H1 (cell line): ENCODE results near the gene BAIAP2. TPM values are rescaled to one million over a fixed set of nuclear protein-coding genes. Genes with fewer than 3 reads are reported as not detected.
A peak's percentile ranks its signal among the peaks of the same experiment; 100 is the strongest.

Experiments used
- CTCF ChIA-PET: fragments of 300-600 bp; sonication (Branson Sonifier 250); formaldehyde crosslinking; loops from one replicate; lab custom pipeline; 2021; ENCODE audit not compliant: partially characterized antibody; lab: Charles Lee
- POLR2A ChIA-PET: fragments of 300-600 bp; sonication (Branson Sonifier 250); formaldehyde crosslinking; loops from one replicate; lab custom pipeline; 2021; ENCODE audit warnings: inconsistent platforms; ENCODE audit not compliant: partially characterized antibody; lab: Charles Lee
- DNase-seq, 2 experiments: peaks; one replicate each; pipeline versions ENCODE4 v3.0.0 to v3.0.0-alpha.2; 2010 to 2022; ENCODE audit warnings: low spot score in 2 of 2, low read depth in 1 of 2, mixed read lengths in 1 of 2
- FAIRE-seq: peaks from 2 replicates; lab custom pipeline; 2011; peaks lifted over from hg19 to GRCh38; lab: Jason Lieb, UNC
- H2AFZ ChIP-seq: 2 replicates; pipeline ENCODE4 v1.8.1; 2012; ENCODE audit warnings: low read length, inconsistent platforms
- H2AK5ac ChIP-seq: 2 replicates; pipeline ENCODE4 v1.6.1; 2013; ENCODE audit warnings: low read depth, low read length
- H2BK120ac ChIP-seq: replicated peaks from 2 replicates; pipeline ENCODE3; 2013; ENCODE audit warnings: low read depth, low read length, inconsistent platforms
- H2BK12ac ChIP-seq: 2 replicates; pipeline ENCODE4 v1.6.1; 2013; ENCODE audit warnings: low read depth, low read length
- H2BK15ac ChIP-seq: 2 replicates; pipeline ENCODE4 v1.6.1; 2013; ENCODE audit warnings: low read length
- H2BK20ac ChIP-seq: 2 replicates; pipeline ENCODE4 v1.6.1; 2013; ENCODE audit warnings: low read length
- H2BK5ac ChIP-seq: 2 replicates; pipeline ENCODE4 v1.6.1; 2013; ENCODE audit warnings: low read depth, low read length
- H3K14ac ChIP-seq: 2 replicates; pipeline ENCODE4 v1.6.1; 2013; ENCODE audit warnings: inconsistent platforms; ENCODE audit not compliant: insufficient read length
- H3K18ac ChIP-seq: 2 replicates; pipeline ENCODE4 v1.6.1; 2013; ENCODE audit warnings: low read length; ENCODE audit errors: extremely low read depth
- H3K23ac ChIP-seq: 2 replicates; pipeline ENCODE4 v1.6.1; 2013; ENCODE audit warnings: inconsistent platforms; ENCODE audit not compliant: insufficient read length
- H3K23me2 ChIP-seq: 2 replicates; pipeline ENCODE4 v1.6.1; 2013; ENCODE audit warnings: low read depth, low read length
- H3K27ac ChIP-seq: 2 replicates; pipeline ENCODE4 v1.6.1; 2011; ENCODE audit warnings: low read depth, low read length, inconsistent platforms
- H3K27me3 ChIP-seq, 4 experiments: replicated peaks in 1 of 4; 1 replicate in 1 of 4; 2 replicates in 3 of 4; pipeline versions ENCODE4 v1.6.1 to v1.8.1; 2011 to 2013; ENCODE audit warnings: low read length in 3 of 4, mild to moderate bottlenecking in 3 of 4, inconsistent platforms in 2 of 4, mixed read lengths in 2 of 4, moderate library complexity in 1 of 4; ENCODE audit not compliant: control insufficient read depth in 3 of 4, insufficient read depth in 3 of 4; ENCODE audit errors: extremely low read depth in 1 of 4
- H3K36me3 ChIP-seq, 4 experiments: 2 replicates each; pipeline versions ENCODE4 v1.6.1 to v1.8.1; 2011 to 2013; ENCODE audit warnings: mild to moderate bottlenecking in 4 of 4, low read length in 3 of 4, moderate library complexity in 2 of 4, control low read depth in 1 of 4, inconsistent platforms in 1 of 4; ENCODE audit not compliant: insufficient read depth in 4 of 4, control insufficient read depth in 2 of 4
- H3K4ac ChIP-seq: replicated peaks from 2 replicates; pipeline ENCODE3; 2013; ENCODE audit warnings: low read length, low read depth, mixed read lengths, inconsistent platforms; ENCODE audit not compliant: insufficient read length
- H3K4me1 ChIP-seq, 4 experiments: replicated peaks in 1 of 4; 1 replicate in 1 of 4; 2 replicates in 3 of 4; pipeline versions ENCODE4 v1.6.1 to v1.8.1; 2011 to 2013; ENCODE audit warnings: low read length in 3 of 4, inconsistent platforms in 2 of 4, mixed read lengths in 1 of 4; ENCODE audit not compliant: insufficient read depth in 4 of 4, control insufficient read depth in 3 of 4
- H3K4me2 ChIP-seq, 2 experiments: 2 replicates each; pipeline versions ENCODE4 v1.6.1 to v1.8.1; 2011 to 2013; ENCODE audit warnings: low read depth in 2 of 2, low read length in 2 of 2, control low read depth in 1 of 2, inconsistent platforms in 1 of 2, mild to moderate bottlenecking in 1 of 2; ENCODE audit not compliant: insufficient read depth in 1 of 2
- H3K4me3 ChIP-seq, 4 experiments: fragments of 200-600, 300-600 bp in 1 of 4; sonication (generic), shearing (Covaris generic), sonication (Bioruptor Twin) in 1 of 4; 2 replicates each; pipeline versions ENCODE4 v1.5.1 to v1.8.1; 2011 to 2016; ENCODE audit warnings: low read length in 4 of 4, low read depth in 3 of 4, control low read depth in 2 of 4, inconsistent platforms in 2 of 4, mild to moderate bottlenecking in 2 of 4, mixed read lengths in 1 of 4, moderate library complexity in 1 of 4; ENCODE audit not compliant: insufficient read depth in 2 of 4; ENCODE audit errors: extremely low read depth in 1 of 4
- H3K56ac ChIP-seq: replicated peaks from 2 replicates; pipeline ENCODE3; 2013; ENCODE audit warnings: low read depth, mild to moderate bottlenecking, mixed read lengths, low read length, inconsistent platforms; ENCODE audit not compliant: insufficient read length
- H3K79me1 ChIP-seq: 2 replicates; pipeline ENCODE4 v1.6.1; 2013; ENCODE audit warnings: low read depth, low read length, control low read depth
- H3K79me2 ChIP-seq, 2 experiments: 2 replicates each; pipeline versions ENCODE4 v1.6.1 to v1.8.1; 2012 to 2013; ENCODE audit warnings: low read length in 2 of 2, mild to moderate bottlenecking in 2 of 2, inconsistent platforms in 1 of 2; ENCODE audit not compliant: insufficient read depth in 2 of 2, control insufficient read depth in 1 of 2
- H3K9ac ChIP-seq, 4 experiments: replicated peaks in 1 of 4; 1 replicate in 1 of 4; 2 replicates in 3 of 4; pipeline versions ENCODE4 v1.6.1 to v1.8.1; 2011 to 2013; ENCODE audit warnings: low read depth in 3 of 4, low read length in 3 of 4, control low read depth in 2 of 4, mild to moderate bottlenecking in 2 of 4, moderate library complexity in 2 of 4, inconsistent platforms in 1 of 4; ENCODE audit errors: extremely low read depth in 1 of 4
- H3K9me3 ChIP-seq, 2 experiments: 2 replicates each; pipeline versions ENCODE4 v1.6.1 to v1.8.1; 2012 to 2013; ENCODE audit warnings: mild to moderate bottlenecking in 2 of 2, moderate library complexity in 2 of 2, control low read depth in 1 of 2, inconsistent platforms in 1 of 2, low read depth in 1 of 2, low read length in 1 of 2, mixed read lengths in 1 of 2; ENCODE audit not compliant: insufficient read depth in 2 of 2
- H4K20me1 ChIP-seq, 2 experiments: replicated peaks in 1 of 2; 2 replicates each; pipeline versions ENCODE3 to v1.8.1; 2011 to 2013; ENCODE audit warnings: inconsistent platforms in 2 of 2, low read length in 2 of 2, mild to moderate bottlenecking in 1 of 2; ENCODE audit not compliant: insufficient read depth in 2 of 2, control insufficient read depth in 1 of 2
- H4K5ac ChIP-seq: 2 replicates; pipeline ENCODE4 v1.6.1; 2013; ENCODE audit warnings: low read length, low read depth, mixed read lengths, inconsistent platforms; ENCODE audit not compliant: insufficient read length
- H4K8ac ChIP-seq: 2 replicates; pipeline ENCODE4 v1.8.0; 2013; ENCODE audit warnings: mild to moderate bottlenecking, moderate library complexity, low read length, inconsistent platforms; ENCODE audit not compliant: insufficient read depth; ENCODE audit errors: extremely low read depth
- H4K91ac ChIP-seq: replicated peaks from 2 replicates; pipeline ENCODE3; 2013; ENCODE audit warnings: low read length, mixed read lengths, inconsistent platforms; ENCODE audit not compliant: insufficient read length
- BACH1 ChIP-seq: IDR thresholded peaks from 2 replicates; pipeline ENCODE4 v1.6.1; 2012; ENCODE audit warnings: low read length, improper control_type of control experiment
- BRCA1 ChIP-seq: IDR thresholded peaks from 2 replicates; pipeline ENCODE4 v1.6.1; 2012; ENCODE audit warnings: low read depth, low read length, improper control_type of control experiment
- MAX ChIP-seq: IDR thresholded peaks from 2 replicates; pipeline ENCODE4 v1.6.1; 2012; ENCODE audit warnings: inconsistent platforms
- NRF1 ChIP-seq: IDR thresholded peaks from 2 replicates; pipeline ENCODE4 v1.6.1; 2011; ENCODE audit warnings: mild to moderate bottlenecking, low read depth, low read length, improper control_type of control experiment
- RAD21 ChIP-seq, 2 experiments: IDR thresholded peaks in 1 of 2; conservative IDR thresholded peaks in 1 of 2; 2 replicates each; pipeline ENCODE4 v1.6.1; 2011; ENCODE audit warnings: low read depth in 2 of 2, low read length in 2 of 2, improper control_type of control experiment in 1 of 2, inconsistent platforms in 1 of 2, mild to moderate bottlenecking in 1 of 2, moderate library complexity in 1 of 2
- WGBS, 2 experiments: shearing (Covaris generic) in 1 of 2; methylation state at CpG; one replicate each; pipeline versions ENCODE4 v1.1.6 to v1.1.7; 2013 to 2015; ENCODE audit warnings: low lambda C conversion rate in 2 of 2, mixed read lengths in 2 of 2, inconsistent platforms in 1 of 2, low coverage in 1 of 2, missing lambda C conversion rate in 1 of 2; ENCODE audit not compliant: insufficient replicate concordance in 2 of 2, insufficient coverage in 1 of 2, insufficient read length in 1 of 2; ENCODE audit errors: extremely low coverage in 1 of 2, missing lambda C conversion rate in 1 of 2; 5-methylcytosine and 5-hydroxymethylcytosine counted together
- polyA plus RNA-seq, 7 experiments: library from polyadenylated mRNA; depleted of rRNA in 3 of 7; stranded (reverse) in 5 of 7; unstranded in 2 of 7; fragments of >200 nt in 5 of 7; fragments of 200-250 nt in 2 of 7; gene quantifications; 1 replicate in 5 of 7; 2 replicates in 1 of 7; 4 replicates in 1 of 7; pipeline versions ENCODE4 v1.2.1 to v1.2.3, GENCODE V29; 2011 to 2013; ENCODE audit warnings: missing spikeins in 2 of 7, mixed read lengths in 2 of 7
- total RNA-seq: library from RNA; stranded (reverse); fragmentation: NEBNext Ultra II Directional; extraction: Animal tissue kit (Norgen Biotek cat#: 25700); gene quantifications from 2 replicates; pipeline ENCODE4 v1.2.1, GENCODE V29; 2021

The BAIAP2 gene
- total and polyA plus RNA-seq, 2 of the 8 experiments (the other 6 are each of a cell fraction or from before 2014, with no cell fraction given) = 10.0 to 22.8 TPM

GRCh38 chr17:81130385-81131361, 95.7 kb downstream of the BAIAP2 start:
- ChIA-PET CTCF (interaction anchor here (0.7 to 1.8 kb wide), 24 partner anchors 9 to 107 kb away, joined by 3 to 8 read pairs (median 3); no protein-coding TSS in a partner anchor), POLR2A (interaction anchor here (1.3 to 1.7 kb wide), 2 partner anchors 9 kb away, joined by 3 to 4 read pairs; no protein-coding TSS in a partner anchor)
- Histone ChIP-seq H2BK120ac (no peak overlapping the region), H2BK15ac (no peak overlapping the region), H3K27ac (no peak overlapping the region), H2BK5ac (no peak overlapping the region), H3K9me3 (no peaks in the 10 kb centered on the region), H3K36me3 (no peaks in the 10 kb centered on the region), H3K79me2 (no peaks in the 10 kb centered on the region), H3K4me2 (no peak overlapping the region; a peak in 1 of 4 replicates), H4K5ac (no peak overlapping the region), H3K23me2 (no peaks in the 10 kb centered on the region), H3K18ac (no peak overlapping the region), H3K56ac (no peak overlapping the region), H4K8ac (peak overlapping the region; percentile 51), H2BK20ac (no peak overlapping the region), H2AFZ (no peak overlapping the region), H4K91ac (no peak overlapping the region), H3K23ac (no peak overlapping the region), H3K27me3 (no peaks in the 10 kb centered on the region), H3K4ac (no peak overlapping the region), H3K4me1 (peaks cover 0 to 11% (median 6%) of the 10 kb centered on the region in 4 experiments; a peak in 3 of 7 replicates), H3K79me1 (no peaks in the 10 kb centered on the region), H3K14ac (no peak overlapping the region), H4K20me1 (peaks cover 0 to 2% of the 10 kb centered on the region in 2 experiments), H3K4me3 (no peak overlapping the region), H2BK12ac (no peak overlapping the region), H2AK5ac (no peak overlapping the region), H3K9ac (no peak overlapping the region)
- FAIRE-seq (no peak), DNase-seq (no peak)
- WGBS, 2 experiments = 91% methylated on average over 27 of the region's 41 CpGs; no CpG with 5 or more reads in 1 of the 2 experiments
- TF ChIP-seq BACH1 (no peak), RAD21 (IDR thresholded peaks at IDR 0.05 in 1 of 2, conservative IDR thresholded peaks at IDR 0.05 in 1 of 2; ENCODE audit: low read depth in 2 of 2, low read length in 2 of 2) (no peak), MAX (no peak), NRF1 (no peak), BRCA1 (no peak)
